ENCODE results near the gene ITPR2. TPM values are rescaled to one million over a fixed set of nuclear protein-coding genes. Genes with fewer than 3 reads are reported as not detected.
A peak's percentile ranks its signal among the peaks of the same experiment; 100 is the strongest.

The ITPR2 gene
- total RNA-seq, 1 experiment from 2014 or later, result 4.0 TPM

- TF ChIP-seq EZH2 (IDR thresholded peaks at IDR 0.05; ENCODE audit: low read length, unreplicated experiment), result no peak
- TF ChIP-seq EZH2phosphoT487 (IDR thresholded peaks at IDR 0.05; ENCODE audit: borderline replicate concordance, low read length), result no peak
- no peak for TF ChIP-seq CTCF (conservative IDR thresholded peaks at IDR 0.05; ENCODE audit: low read depth, low read length)
- H2AFZ ChIP-seq (ENCODE audit: low read length), result no peak overlapping the region
- H3K9me3 ChIP-seq (ENCODE audit: low read length), result no peaks in the 10 kb centered on the region
- no peak for DNase-seq
- no peaks in the 10 kb centered on the region for H3K79me2 ChIP-seq (ENCODE audit: low read length)
- no peak for ATAC-seq
- H3K9ac ChIP-seq (ENCODE audit: low read length), result no peak overlapping the region
- ChIA-PET CTCF (no interaction called here), POLR2A (ENCODE audit: unreplicated experiment) (no interaction called here)
- no peak overlapping the region for H3K4me3 ChIP-seq (ENCODE audit: low read length)
- H3K4me2 ChIP-seq (ENCODE audit: low read length), result no peak overlapping the region
- no peaks in the 10 kb centered on the region for H3F3A ChIP-seq (ENCODE audit: low read length, unreplicated experiment)
- intact Hi-C loops (cut with micrococcal nuclease), result no loop called here
- H3K27ac ChIP-seq (ENCODE audit: low read length), result no peak overlapping the region
- no peaks in the 10 kb centered on the region for H3K4me1 ChIP-seq (ENCODE audit: insufficient read depth, low read length)
- H3K9me2 ChIP-seq (replicated peaks; ENCODE audit: low read length), result no peaks in the 10 kb centered on the region
- no peaks in the 10 kb centered on the region for H3K36me3 ChIP-seq (ENCODE audit: low read depth, low read length)
- no TSS peak for BruUV-seq (replicated peaks)
- no peaks in the 10 kb centered on the region for H3K27me3 ChIP-seq (ENCODE audit: low read length)
- H4K20me1 ChIP-seq (ENCODE audit: low read length), result no peaks in the 10 kb centered on the region
Observed at GRCh38 chr12:26557326-26557725, 275.7 kb downstream of the ITPR2 start.

- TF ChIP-seq CTCF (conservative IDR thresholded peaks at IDR 0.05; ENCODE audit: low read depth, low read length) (no peak), EZH2 (IDR thresholded peaks at IDR 0.05; ENCODE audit: low read length, unreplicated experiment) (no peak), EZH2phosphoT487 (IDR thresholded peaks at IDR 0.05; ENCODE audit: borderline replicate concordance, low read length) (no peak)
- DNase-seq, result no peak
- no TSS peak for BruUV-seq (replicated peaks)
- no peak overlapping the region for H3K9ac ChIP-seq (ENCODE audit: low read length)
- H3F3A ChIP-seq (ENCODE audit: low read length, unreplicated experiment), result no peaks in the 10 kb centered on the region
- H3K9me3 ChIP-seq (ENCODE audit: low read length), result no peaks in the 10 kb centered on the region
- H2AFZ ChIP-seq (ENCODE audit: low read length), result no peak overlapping the region
- no peaks in the 10 kb centered on the region for H3K79me2 ChIP-seq (ENCODE audit: low read length)
- no peaks in the 10 kb centered on the region for H4K20me1 ChIP-seq (ENCODE audit: low read length)
- H3K4me3 ChIP-seq (ENCODE audit: low read length), result no peak overlapping the region
- no peak overlapping the region for H3K27ac ChIP-seq (ENCODE audit: low read length)
- no peaks in the 10 kb centered on the region for H3K9me2 ChIP-seq (replicated peaks; ENCODE audit: low read length)
- no peaks in the 10 kb centered on the region for H3K36me3 ChIP-seq (ENCODE audit: low read depth, low read length)
- no peak for ATAC-seq
- H3K27me3 ChIP-seq (ENCODE audit: low read length), result no peaks in the 10 kb centered on the region
- intact Hi-C loops (cut with micrococcal nuclease), result no loop called here
- ChIA-PET CTCF (no interaction called here), POLR2A (ENCODE audit: unreplicated experiment) (no interaction called here)
- H3K4me2 ChIP-seq (ENCODE audit: low read length), result no peak overlapping the region
- no peaks in the 10 kb centered on the region for H3K4me1 ChIP-seq (ENCODE audit: insufficient read depth, low read length)
Observed at GRCh38 chr12:26556916-26557315, 276.1 kb downstream of the ITPR2 start.

- no peaks in the 10 kb centered on the region for H3K4me1 ChIP-seq (ENCODE audit: insufficient read depth, low read length)
- H3F3A ChIP-seq (ENCODE audit: low read length, unreplicated experiment), result no peaks in the 10 kb centered on the region
- H3K4me3 ChIP-seq (ENCODE audit: low read length), result no peak overlapping the region
- H2AFZ ChIP-seq (ENCODE audit: low read length), result no peak overlapping the region
- no peak overlapping the region for H3K27ac ChIP-seq (ENCODE audit: low read length)
- ATAC-seq, result no peak
- TF ChIP-seq EZH2 (IDR thresholded peaks at IDR 0.05; ENCODE audit: low read length, unreplicated experiment) (no peak), EZH2phosphoT487 (IDR thresholded peaks at IDR 0.05; ENCODE audit: borderline replicate concordance, low read length) (no peak), CTCF (conservative IDR thresholded peaks at IDR 0.05; ENCODE audit: low read depth, low read length) (no peak)
- DNase-seq, result peak; percentile 9
- BruUV-seq (replicated peaks), result no TSS peak
- no peaks in the 10 kb centered on the region for H3K9me3 ChIP-seq (ENCODE audit: low read length)
- no peaks in the 10 kb centered on the region for H3K27me3 ChIP-seq (ENCODE audit: low read length)
- intact Hi-C loops (cut with micrococcal nuclease), result no loop called here
- no peaks in the 10 kb centered on the region for H3K9me2 ChIP-seq (replicated peaks; ENCODE audit: low read length)
- H3K4me2 ChIP-seq (ENCODE audit: low read length), result no peak overlapping the region
- H4K20me1 ChIP-seq (ENCODE audit: low read length), result no peaks in the 10 kb centered on the region
- H3K36me3 ChIP-seq (ENCODE audit: low read depth, low read length), result no peaks in the 10 kb centered on the region
- POLR2A ChIA-PET (ENCODE audit: unreplicated experiment), result interaction anchor here (0.6 kb wide), 1 partner anchor 52 kb away, joined by 4 read pairs; no protein-coding TSS in a partner anchor
- CTCF ChIA-PET, result no interaction called here
- H3K79me2 ChIP-seq (ENCODE audit: low read length), result no peaks in the 10 kb centered on the region
- H3K9ac ChIP-seq (ENCODE audit: low read length), result no peak overlapping the region
Observed at GRCh38 chr12:26555139-26555538, 277.9 kb downstream of the ITPR2 start.

Measured in PC-3 (cell line).